Lung (tissue), 12 donors: Measurements from ENCODE around the gene CTXND2. TPM values are rescaled to one million over a fixed set of nuclear protein-coding genes. Genes with fewer than 3 reads are reported as not detected.
"Not testable (repeated sequence)": the region's sequence is repeated elsewhere in the genome, so short reads cannot be mapped to it uniquely, and the experiment has no call there.

Experiments used
- ATAC-seq: fragments of 200-7000 bp; cut with Tn5 transposase; one replicate; pipeline ENCODE4 v1.9.1; 2020; ENCODE audit warnings: moderate number of reproducible peaks; ENCODE audit not compliant: insufficient read depth, low FRiP score
- DNase-seq, 3 donors: peaks; one replicate each; pipeline ENCODE4 v3.0.0-alpha.2; 2013 to 2017
- H3K27ac ChIP-seq, 2 donors: one replicate each; pipeline ENCODE4 v1.5.1; 2013; ENCODE audit warnings: mild to moderate bottlenecking in 2 of 2, moderate library complexity in 2 of 2, control low read depth in 1 of 2, inconsistent platforms in 1 of 2, low read depth in 1 of 2, low read length in 1 of 2
- H3K27me3 ChIP-seq, 3 donors: one replicate each; pipeline ENCODE4 v1.5.1; 2013; ENCODE audit warnings: low read length in 2 of 3; ENCODE audit not compliant: control insufficient read depth in 3 of 3, insufficient read depth in 3 of 3
- H3K36me3 ChIP-seq, 4 donors: one replicate each; pipeline ENCODE4 v1.5.1; 2013; ENCODE audit warnings: low read length in 4 of 4, mild to moderate bottlenecking in 1 of 4, moderate library complexity in 1 of 4; ENCODE audit not compliant: control insufficient read depth in 4 of 4, insufficient read depth in 4 of 4
- H3K4me1 ChIP-seq, 5 donors: one replicate each; pipeline ENCODE4 v1.5.1; 2013; ENCODE audit warnings: low read length in 5 of 5, mild to moderate bottlenecking in 2 of 5, moderate library complexity in 1 of 5; ENCODE audit not compliant: control insufficient read depth in 5 of 5, insufficient read depth in 5 of 5
- H3K4me3 ChIP-seq: one replicate; pipeline ENCODE4 v1.5.1; 2013; ENCODE audit warnings: mild to moderate bottlenecking, control low read depth, moderate library complexity
- H3K9ac ChIP-seq, 2 donors: one replicate each; pipeline ENCODE4 v1.5.1; 2013; ENCODE audit warnings: low read length in 2 of 2, control low read depth in 1 of 2; ENCODE audit not compliant: insufficient read depth in 1 of 2
- H3K9me3 ChIP-seq, 4 donors: one replicate each; pipeline ENCODE4 v1.5.1; 2013; ENCODE audit warnings: low read length in 3 of 4, mild to moderate bottlenecking in 1 of 4, moderate library complexity in 1 of 4; ENCODE audit not compliant: control insufficient read depth in 4 of 4, insufficient read depth in 3 of 4
- CTCF ChIP-seq: IDR thresholded peaks from 2 replicates; pipeline ENCODE4 v1.5.1; 2012; ENCODE audit warnings: mild to moderate bottlenecking; ENCODE audit errors: control extremely low read depth, extremely low read depth
- WGBS, 2 donors: extraction: QIAGEN DNeasy Blood & Tissue Kit; methylation state at CpG; one replicate each; pipeline ENCODE4 v1.1.7; 2013; 5-methylcytosine and 5-hydroxymethylcytosine counted together
- polyA plus RNA-seq, 2 donors: library from polyadenylated mRNA; stranded (reverse); fragments of 200-250 nt; gene quantifications; one replicate each; pipeline ENCODE4 v1.2.1, GENCODE V29; 2013
- total RNA-seq, 2 donors: library from RNA; depleted of rRNA in 1 of 2; stranded (reverse); fragments of >200 nt in 1 of 2; gene quantifications; one replicate each; pipeline ENCODE4 v1.2.1, GENCODE V29; 2014 to 2021
- donor health status: control.
- donor health status: control.
- donor health status: Bipolar disorder and iron deficiency.
- donor health status: healthy.
- donor health status: DM: yes; HTN: yes; CAD: no.

CTXND2 gene
- total and polyA plus RNA-seq, 4 donors = 0.02 TPM; not detected in 3

GRCh38 chr1:150863724-150864123, 23.2 kb upstream of the CTXND2 start:
- Histone ChIP-seq H3K9ac (no peak overlapping the region), H3K9me3 (no peaks in the 10 kb centered on the region), H3K27ac (no peak overlapping the region), H3K36me3 (peaks cover 3 to 11% (median 4%) of the 10 kb centered on the region in 4 donors), H3K4me1 (peaks cover 0 to 2% (median 0%) of the 10 kb centered on the region in 5 donors), H3K27me3 (no peaks in the 10 kb centered on the region), H3K4me3 (no peak overlapping the region)
- DNase-seq (no peak), ATAC-seq (no peak)
- WGBS, 2 donors = 90% methylated on average over 2 of the region's 2 CpGs
- TF ChIP-seq CTCF = no peak

- 86 to 91% methylated on average over 3 of the region's 3 CpGs for WGBS, 2 donors
- not testable (repeated sequence) for H3K27ac ChIP-seq, DNase-seq, ATAC-seq, H3K4me3 ChIP-seq, H3K9ac ChIP-seq, H3K4me1 ChIP-seq, H3K9me3 ChIP-seq, H3K27me3 ChIP-seq
- peaks cover 3 to 11% (median 4%) of the 10 kb centered on the region in 4 donors for H3K36me3 ChIP-seq
These were observed 22.7 kb upstream of the CTXND2 start for GRCh38 chr1:150864200-150864599.

GRCh38 chr1:150869683-150870082, 17.3 kb upstream of the CTXND2 start:
- DNase-seq (no peak), ATAC-seq (no peak)
- H3K9ac ChIP-seq = no peak overlapping the region
- no peak for TF ChIP-seq CTCF
- H3K27ac ChIP-seq = no peak overlapping the region
- H3K9me3 ChIP-seq = no peaks in the 10 kb centered on the region
- H3K27me3 ChIP-seq = no peaks in the 10 kb centered on the region
- peaks cover 0 to 8% (median 6%) of the 10 kb centered on the region in 5 donors for H3K4me1 ChIP-seq
- peaks cover 3 to 11% (median 7%) of the 10 kb centered on the region in 4 donors for H3K36me3 ChIP-seq
- no peak overlapping the region for H3K4me3 ChIP-seq

GRCh38 chr1:150872572-150872971, 14.4 kb upstream of the CTXND2 start:
- H3K4me1 ChIP-seq = peaks cover 0 to 15% (median 7%) of the 10 kb centered on the region in 5 donors
- no peak for TF ChIP-seq CTCF
- peaks cover 2 to 11% (median 7%) of the 10 kb centered on the region in 4 donors for H3K36me3 ChIP-seq
- H3K9ac ChIP-seq = no peak overlapping the region
- no peaks in the 10 kb centered on the region for H3K9me3 ChIP-seq
- H3K27me3 ChIP-seq = no peaks in the 10 kb centered on the region
- ATAC-seq (no peak), DNase-seq (no peak)
- 93 to 98% methylated on average over 2 of the region's 2 CpGs for WGBS, 2 donors
- H3K4me3 ChIP-seq = no peak overlapping the region
- H3K27ac ChIP-seq = no peak overlapping the region
